22Rv1 (cell line): ENCODE data around the gene HEXD.

Experiments used
- H3K27ac ChIP-seq: fragments of 450-650 bp; 2 replicates; pipeline ENCODE4 v1.5.1; 2017
- CTCF ChIP-seq: fragments of 450-650 bp; IDR thresholded peaks from 2 replicates; pipeline ENCODE4 v1.5.1; 2017; ENCODE audit warnings: mild to moderate bottlenecking
- ZFX ChIP-seq: fragments of 450-650 bp; IDR thresholded peaks from 2 replicates; pipeline ENCODE4 v1.6.1; 2017; ENCODE audit warnings: antibody characterized with exemption, borderline replicate concordance

Gene HEXD

GRCh38 chr17:82436601-82437324 lies 18.6 kb downstream of the HEXD start:
- TF ChIP-seq ZFX: no peak
- TF ChIP-seq CTCF: no peak
- H3K27ac ChIP-seq: peak overlapping the region; percentile 46

GRCh38 chr17:82437325-82437668 lies 19.1 kb downstream of the HEXD start:
- peak overlapping the region; percentile 46 for H3K27ac ChIP-seq
- TF ChIP-seq ZFX (no peak), CTCF (no peak)

- TF ChIP-seq ZFX (no peak), CTCF (no peak)
- H3K27ac ChIP-seq: no peak overlapping the region
Measured at GRCh38 chr17:82438401-82439193, 20.4 kb downstream of the HEXD start.

GRCh38 chr17:82439194-82439828 lies 21.2 kb downstream of the HEXD start:
- no peak overlapping the region for H3K27ac ChIP-seq
- TF ChIP-seq CTCF: no peak
- TF ChIP-seq ZFX: no peak

- H3K27ac ChIP-seq: no peak overlapping the region
- TF ChIP-seq CTCF (no peak), ZFX (no peak)
Measured at GRCh38 chr17:82439829-82440365, 21.8 kb downstream of the HEXD start.

- H3K27ac ChIP-seq: no peak overlapping the region
- TF ChIP-seq ZFX: no peak
- no peak for TF ChIP-seq CTCF
Measured at GRCh38 chr17:82440469-82440981, 22.4 kb downstream of the HEXD start.
